ENCODE data around the gene GARIN3.

GRCh38 chr5:157197086-157197485 lies 31.0 kb upstream of the GARIN3 start:
- TF ChIP-seq CTCF (conservative IDR thresholded peaks at IDR 0.05; ENCODE audit: low read length) = no peak
- TF ChIP-seq EZH2phosphoT487 (IDR thresholded peaks at IDR 0.05; ENCODE audit: borderline replicate concordance, low read depth, low read length) = no peak

All from OCI-LY7 (cell line).